ENCODE results near the gene KCNIP3.
"Not testable (repeated sequence)": the region's sequence is repeated elsewhere in the genome, so short reads cannot be mapped to it uniquely, and the experiment has no call there.

Gene KCNIP3

GRCh38 chr2:95265182-95265581 lies 32.0 kb upstream of the KCNIP3 start:
- H3K4me3 ChIP-seq (ENCODE audit: low read depth, low read length): no peak overlapping the region
- ChIA-PET POLR2A (no interaction called here), CTCF (interaction anchor here (0.8 kb wide), 1 partner anchor 80 kb away, joined by 3 read pairs; no protein-coding TSS in a partner anchor)
- no peak for DNase-seq (ENCODE audit: low read depth, low spot score)
- TF ChIP-seq, protein P1, sequence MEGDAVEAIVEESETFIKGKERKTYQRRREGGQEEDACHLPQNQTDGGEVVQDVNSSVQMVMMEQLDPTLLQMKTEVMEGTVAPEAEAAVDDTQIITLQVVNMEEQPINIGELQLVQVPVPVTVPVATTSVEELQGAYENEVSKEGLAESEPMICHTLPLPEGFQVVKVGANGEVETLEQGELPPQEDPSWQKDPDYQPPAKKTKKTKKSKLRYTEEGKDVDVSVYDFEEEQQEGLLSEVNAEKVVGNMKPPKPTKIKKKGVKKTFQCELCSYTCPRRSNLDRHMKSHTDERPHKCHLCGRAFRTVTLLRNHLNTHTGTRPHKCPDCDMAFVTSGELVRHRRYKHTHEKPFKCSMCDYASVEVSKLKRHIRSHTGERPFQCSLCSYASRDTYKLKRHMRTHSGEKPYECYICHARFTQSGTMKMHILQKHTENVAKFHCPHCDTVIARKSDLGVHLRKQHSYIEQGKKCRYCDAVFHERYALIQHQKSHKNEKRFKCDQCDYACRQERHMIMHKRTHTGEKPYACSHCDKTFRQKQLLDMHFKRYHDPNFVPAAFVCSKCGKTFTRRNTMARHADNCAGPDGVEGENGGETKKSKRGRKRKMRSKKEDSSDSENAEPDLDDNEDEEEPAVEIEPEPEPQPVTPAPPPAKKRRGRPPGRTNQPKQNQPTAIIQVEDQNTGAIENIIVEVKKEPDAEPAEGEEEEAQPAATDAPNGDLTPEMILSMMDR (IDR thresholded peaks at IDR 0.05; ENCODE audit: insufficient read depth, low read length, missing control alignments): no peak

GRCh38 chr2:95266781-95267430 lies 30.2 kb upstream of the KCNIP3 start:
- TF ChIP-seq, protein P1 (IDR thresholded peaks at IDR 0.05; ENCODE audit: insufficient read depth, low read length, missing control alignments): no peak
- POLR2A ChIA-PET: no interaction called here
- DNase-seq (ENCODE audit: low read depth, low spot score): no peak
- no peak overlapping the region for H3K4me3 ChIP-seq (ENCODE audit: low read depth, low read length)
- CTCF ChIA-PET: no interaction called here

- TF ChIP-seq, protein P1 (IDR thresholded peaks at IDR 0.05; ENCODE audit: insufficient read depth, low read length, missing control alignments): no peak
- H3K4me3 ChIP-seq (ENCODE audit: low read depth, low read length): no peak overlapping the region
- no peak for DNase-seq (ENCODE audit: low read depth, low spot score)
- CTCF ChIA-PET: no interaction called here
- POLR2A ChIA-PET: no interaction called here
Observed at GRCh38 chr2:95267458-95268210, 29.5 kb upstream of the KCNIP3 start.

DNA sequence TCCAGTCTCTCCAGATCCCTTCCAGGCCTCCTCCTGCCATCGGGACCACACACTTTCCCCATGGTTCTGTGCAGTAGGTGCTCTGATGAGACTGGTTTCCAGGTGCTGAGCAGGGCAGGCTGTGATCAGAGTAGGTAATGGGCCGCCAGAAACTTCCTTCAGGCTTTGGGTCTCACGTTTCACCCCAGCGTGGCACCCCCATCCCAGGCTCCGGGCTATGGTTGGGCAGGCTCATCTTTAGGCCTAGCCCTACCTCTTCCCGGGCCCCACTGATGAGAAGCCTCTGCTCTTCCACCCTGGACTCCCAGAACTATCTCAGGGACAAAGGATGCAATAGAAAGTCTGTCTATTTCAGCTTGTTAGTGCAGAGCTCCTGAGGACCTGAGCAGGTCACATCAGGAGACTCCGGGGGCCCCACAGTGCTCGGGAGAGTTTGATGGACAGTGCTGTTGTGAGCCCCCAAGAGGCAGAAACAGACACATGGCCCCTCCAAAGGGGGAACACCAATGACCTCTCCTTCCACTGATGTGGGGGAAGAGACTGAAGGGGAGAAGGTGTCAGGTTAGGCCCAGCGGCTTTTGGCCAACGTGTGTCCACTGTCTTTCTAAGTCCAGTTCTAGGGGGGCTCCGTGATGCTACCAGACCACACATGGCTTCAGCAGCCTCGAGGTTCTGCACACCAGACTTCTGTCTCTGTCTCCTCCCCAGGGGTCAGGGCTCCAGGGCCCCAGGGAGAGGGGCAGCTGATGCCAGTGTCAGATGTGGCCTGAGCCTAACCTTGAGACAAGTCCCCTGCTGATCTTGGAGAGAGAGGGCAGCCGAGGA lies 28.7 kb upstream of the KCNIP3 start:
- CTCF ChIA-PET: no interaction called here
- H3K4me3 ChIP-seq (ENCODE audit: low read depth, low read length): no peak overlapping the region
- TF ChIP-seq, protein P1 (IDR thresholded peaks at IDR 0.05; ENCODE audit: insufficient read depth, low read length, missing control alignments): no peak
- POLR2A ChIA-PET: no interaction called here
- no peak for DNase-seq (ENCODE audit: low read depth, low spot score)

- ChIA-PET POLR2A (no interaction called here), CTCF (no interaction called here)
Observed at GRCh38 chr2:95269036-95269680, 28.0 kb upstream of the KCNIP3 start.

DNA sequence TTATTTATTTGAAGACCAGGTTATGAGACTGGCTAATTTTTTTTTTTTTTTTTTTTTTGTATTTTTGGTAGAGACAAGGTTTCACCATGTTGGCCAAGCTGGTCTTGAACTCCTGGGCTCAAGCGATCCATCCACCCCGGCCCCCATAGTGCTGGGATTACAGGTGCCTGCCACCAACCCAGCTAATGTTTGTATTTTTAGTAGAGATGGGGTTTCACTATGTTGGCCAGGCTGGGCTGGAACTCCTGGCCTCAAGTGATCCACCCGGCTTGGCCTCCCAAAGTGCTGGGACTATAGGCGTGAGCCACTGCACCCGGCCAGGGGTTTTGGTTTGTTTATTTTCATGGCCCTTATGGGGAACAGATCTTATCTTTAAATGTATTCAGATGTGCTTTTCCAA lies 27.4 kb upstream of the KCNIP3 start:
- H3K4me3 ChIP-seq (ENCODE audit: low read depth, low read length); DNase-seq (ENCODE audit: low read depth, low spot score); CTCF ChIA-PET; POLR2A ChIA-PET: not testable (repeated sequence)

More at GRCh38 chr2:95269036-95269680, 28.0 kb upstream of the KCNIP3 start:
- no peak for DNase-seq (ENCODE audit: low read depth, low spot score)
- no peak overlapping the region for H3K4me3 ChIP-seq (ENCODE audit: low read depth, low read length)
- TF ChIP-seq, protein P1 (IDR thresholded peaks at IDR 0.05; ENCODE audit: insufficient read depth, low read length, missing control alignments): no peak
